ENCODE data around the gene KRTAP13-4. TPM values are rescaled to one million over a fixed set of nuclear protein-coding genes. Genes with fewer than 3 reads are reported as not detected.
A peak's percentile ranks its signal among the peaks of the same experiment; 100 is the strongest.

Gene KRTAP13-4
- total RNA-seq, 1 experiment from 2014 or later = not detected

DNA sequence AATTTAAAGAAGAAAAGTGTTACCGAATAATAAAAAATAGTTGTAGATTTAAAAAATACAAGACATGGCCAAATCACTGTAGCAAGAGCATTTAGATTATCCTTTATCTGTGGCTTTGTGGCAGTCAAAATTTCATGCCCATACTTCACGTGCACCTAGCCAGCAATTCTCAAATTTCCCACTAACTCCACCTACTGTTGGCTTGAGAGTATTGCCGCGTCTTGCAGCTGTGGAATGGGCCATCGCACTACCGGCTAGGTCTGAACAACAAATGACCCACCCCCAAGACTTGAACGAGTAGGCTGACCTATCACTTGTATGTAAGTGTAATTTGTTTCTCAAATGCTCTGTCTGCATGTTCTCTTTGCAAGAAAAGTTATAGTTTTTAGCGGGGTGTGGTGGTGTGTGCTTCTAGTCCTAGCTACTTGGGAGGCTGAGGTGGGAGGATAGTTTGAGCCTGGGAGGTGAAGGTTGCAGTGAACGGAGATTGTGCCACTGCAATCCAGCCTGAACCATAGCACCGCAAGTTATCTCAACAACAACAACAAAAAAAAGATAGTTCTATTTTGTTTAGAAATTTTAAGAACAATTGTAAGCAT, 4.1 kb downstream of the KRTAP13-4 start:
- Histone ChIP-seq H3K27ac (ENCODE audit: low read length) (no peak overlapping the region), H2AFZ (ENCODE audit: low read length) (no peak overlapping the region), H3K9ac (ENCODE audit: low read length) (no peak overlapping the region), H3K9me3 (ENCODE audit: low read length) (no peaks in the 10 kb centered on the region), H3K4me3 (ENCODE audit: low read length) (no peak overlapping the region), H3K79me2 (ENCODE audit: low read length) (no peaks in the 10 kb centered on the region), H3K4me1 (ENCODE audit: insufficient read depth, low read length) (peaks cover 5% of the 10 kb centered on the region; the same call in 1 of the 2 replicates), H3K36me3 (ENCODE audit: low read depth, low read length) (no peaks in the 10 kb centered on the region), H4K20me1 (ENCODE audit: low read length) (no peaks in the 10 kb centered on the region), H3K9me2 (replicated peaks; ENCODE audit: low read length) (no peaks in the 10 kb centered on the region), H3K4me2 (ENCODE audit: low read length) (no peak overlapping the region), H3F3A (ENCODE audit: low read length, unreplicated experiment) (no peaks in the 10 kb centered on the region), H3K27me3 (ENCODE audit: low read length) (peaks cover 52% of the 10 kb centered on the region)
- POLR2A ChIA-PET (ENCODE audit: unreplicated experiment) = no interaction called here
- CTCF ChIA-PET = interaction anchor here (0.6 to 0.8 kb wide), 3 partner anchors 25 to 279 kb away, joined by 3 to 9 read pairs (median 3); no protein-coding TSS in a partner anchor
- TF ChIP-seq EZH2 (IDR thresholded peaks at IDR 0.05; ENCODE audit: low read length, unreplicated experiment) = no peak
- TF ChIP-seq, protein P1, sequence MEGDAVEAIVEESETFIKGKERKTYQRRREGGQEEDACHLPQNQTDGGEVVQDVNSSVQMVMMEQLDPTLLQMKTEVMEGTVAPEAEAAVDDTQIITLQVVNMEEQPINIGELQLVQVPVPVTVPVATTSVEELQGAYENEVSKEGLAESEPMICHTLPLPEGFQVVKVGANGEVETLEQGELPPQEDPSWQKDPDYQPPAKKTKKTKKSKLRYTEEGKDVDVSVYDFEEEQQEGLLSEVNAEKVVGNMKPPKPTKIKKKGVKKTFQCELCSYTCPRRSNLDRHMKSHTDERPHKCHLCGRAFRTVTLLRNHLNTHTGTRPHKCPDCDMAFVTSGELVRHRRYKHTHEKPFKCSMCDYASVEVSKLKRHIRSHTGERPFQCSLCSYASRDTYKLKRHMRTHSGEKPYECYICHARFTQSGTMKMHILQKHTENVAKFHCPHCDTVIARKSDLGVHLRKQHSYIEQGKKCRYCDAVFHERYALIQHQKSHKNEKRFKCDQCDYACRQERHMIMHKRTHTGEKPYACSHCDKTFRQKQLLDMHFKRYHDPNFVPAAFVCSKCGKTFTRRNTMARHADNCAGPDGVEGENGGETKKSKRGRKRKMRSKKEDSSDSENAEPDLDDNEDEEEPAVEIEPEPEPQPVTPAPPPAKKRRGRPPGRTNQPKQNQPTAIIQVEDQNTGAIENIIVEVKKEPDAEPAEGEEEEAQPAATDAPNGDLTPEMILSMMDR (conservative IDR thresholded peaks at IDR 0.05; ENCODE audit: low read depth, low read length) = peak; percentile 75
- no TSS peak for BruUV-seq (replicated peaks)
- intact Hi-C loops (cut with micrococcal nuclease) = loop anchor here (10.0 kb wide), 1 partner anchor 651 kb away; no protein-coding TSS in a partner anchor
- DNase-seq (peak; percentile 78), ATAC-seq (peak; percentile 85)

GRCh38 chr21:30437010-30437565, 7.1 kb downstream of the KRTAP13-4 start:
- TF ChIP-seq, protein P1 (conservative IDR thresholded peaks at IDR 0.05; ENCODE audit: low read depth, low read length) = no peak
- TF ChIP-seq EZH2phosphoT487 (IDR thresholded peaks at IDR 0.05; ENCODE audit: borderline replicate concordance, low read length) = no peak
- no peak for TF ChIP-seq EZH2 (IDR thresholded peaks at IDR 0.05; ENCODE audit: low read length, unreplicated experiment)
- intact Hi-C loops (cut with micrococcal nuclease) = loop anchor here (10.0 kb wide), 1 partner anchor 648 kb away; no protein-coding TSS in a partner anchor
- ATAC-seq = peak; percentile 70
- no peaks in the 10 kb centered on the region for H4K20me1 ChIP-seq (ENCODE audit: low read length)
- DNase-seq = peak; percentile 13
- H3K4me3 ChIP-seq (ENCODE audit: low read length) = no peak overlapping the region
- CTCF ChIA-PET = interaction anchor here (0.7 kb wide), 1 partner anchor 92 kb away, joined by 3 read pairs; no protein-coding TSS in a partner anchor
- POLR2A ChIA-PET (ENCODE audit: unreplicated experiment) = no interaction called here
- no peaks in the 10 kb centered on the region for H3K9me2 ChIP-seq (replicated peaks; ENCODE audit: low read length)
- no peaks in the 10 kb centered on the region for H3K36me3 ChIP-seq (ENCODE audit: low read depth, low read length)
- BruUV-seq (replicated peaks) = no TSS peak
- H3K27me3 ChIP-seq (ENCODE audit: low read length) = peaks cover 37% of the 10 kb centered on the region
- H2AFZ ChIP-seq (ENCODE audit: low read length) = no peak overlapping the region
- no peak overlapping the region for H3K9ac ChIP-seq (ENCODE audit: low read length)
- no peaks in the 10 kb centered on the region for H3K9me3 ChIP-seq (ENCODE audit: low read length)
- peaks cover 5% of the 10 kb centered on the region; the same call in 1 of the 2 replicates for H3K4me1 ChIP-seq (ENCODE audit: insufficient read depth, low read length)
- H3K79me2 ChIP-seq (ENCODE audit: low read length) = no peaks in the 10 kb centered on the region
- no peak overlapping the region for H3K27ac ChIP-seq (ENCODE audit: low read length)
- no peak overlapping the region for H3K4me2 ChIP-seq (ENCODE audit: low read length)
- no peaks in the 10 kb centered on the region for H3F3A ChIP-seq (ENCODE audit: low read length, unreplicated experiment)

DNA sequence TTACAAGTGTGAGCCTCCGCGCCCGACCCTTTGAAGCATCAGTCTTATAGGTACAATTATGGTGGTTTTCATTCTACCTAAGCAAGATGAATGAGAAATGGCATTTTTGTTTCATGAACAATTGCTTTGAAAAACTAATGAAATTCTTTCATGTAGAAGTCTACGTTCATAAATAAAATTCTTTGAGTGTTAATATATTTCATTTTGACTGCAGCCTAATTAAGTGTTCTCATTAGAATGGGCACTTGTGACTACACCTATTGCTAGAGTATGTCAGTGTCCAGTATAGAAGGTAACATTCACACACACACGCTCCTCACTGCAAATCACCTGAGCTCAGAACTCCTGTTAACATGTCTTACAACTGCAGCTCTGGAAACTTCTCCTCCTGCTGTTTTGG, 10.0 kb downstream of the KRTAP13-4 start, which contains the start of gene KRTAP15-1:
KRTAP15-1 (plus strand) TSS at position 301 of the 400 bp plus-strand sequence; CDS start at position 354, 53 bp downstream.
- intact Hi-C loops (cut with micrococcal nuclease) = loop anchor here (10.0 kb wide), 1 partner anchor 645 kb away; no protein-coding TSS in a partner anchor
- Histone ChIP-seq H3K9me3 (ENCODE audit: low read length) (no peaks in the 10 kb centered on the region), H3K4me1 (ENCODE audit: insufficient read depth, low read length) (peaks cover 5% of the 10 kb centered on the region; the same call in 1 of the 2 replicates), H3K36me3 (ENCODE audit: low read depth, low read length) (no peaks in the 10 kb centered on the region), H3K4me3 (ENCODE audit: low read length) (no peak within 1 kb of the TSS), H3K4me2 (ENCODE audit: low read length) (no peak within 1 kb of the TSS), H3K27ac (ENCODE audit: low read length) (no peak within 1 kb of the TSS), H3K79me2 (ENCODE audit: low read length) (no peaks in the 10 kb centered on the region), H3K27me3 (ENCODE audit: low read length) (peaks cover 35% of the 10 kb centered on the region), H2AFZ (ENCODE audit: low read length) (no peak within 1 kb of the TSS), H3K9me2 (replicated peaks; ENCODE audit: low read length) (no peaks in the 10 kb centered on the region), H3F3A (ENCODE audit: low read length, unreplicated experiment) (no peaks in the 10 kb centered on the region), H3K9ac (ENCODE audit: low read length) (no peak within 1 kb of the TSS), H4K20me1 (ENCODE audit: low read length) (no peaks in the 10 kb centered on the region)
- no peak for ATAC-seq
- TF ChIP-seq EZH2 (IDR thresholded peaks at IDR 0.05; ENCODE audit: low read length, unreplicated experiment) (no peak), EZH2phosphoT487 (IDR thresholded peaks at IDR 0.05; ENCODE audit: borderline replicate concordance, low read length) (no peak)
- TF ChIP-seq, protein P1 (conservative IDR thresholded peaks at IDR 0.05; ENCODE audit: low read depth, low read length) = no peak
- ChIA-PET POLR2A (ENCODE audit: unreplicated experiment) (no interaction called here), CTCF (no interaction called here)
- BruUV-seq (replicated peaks) = no TSS peak
- no peak for DNase-seq
